SIG-M5 (cell line): ENCODE results near the gene CENPX.

Experiments
- DNase-seq: peaks from one replicate; lab custom pipeline; 2025; lab: John Stamatoyannopoulos, UW

CENPX gene

DNA sequence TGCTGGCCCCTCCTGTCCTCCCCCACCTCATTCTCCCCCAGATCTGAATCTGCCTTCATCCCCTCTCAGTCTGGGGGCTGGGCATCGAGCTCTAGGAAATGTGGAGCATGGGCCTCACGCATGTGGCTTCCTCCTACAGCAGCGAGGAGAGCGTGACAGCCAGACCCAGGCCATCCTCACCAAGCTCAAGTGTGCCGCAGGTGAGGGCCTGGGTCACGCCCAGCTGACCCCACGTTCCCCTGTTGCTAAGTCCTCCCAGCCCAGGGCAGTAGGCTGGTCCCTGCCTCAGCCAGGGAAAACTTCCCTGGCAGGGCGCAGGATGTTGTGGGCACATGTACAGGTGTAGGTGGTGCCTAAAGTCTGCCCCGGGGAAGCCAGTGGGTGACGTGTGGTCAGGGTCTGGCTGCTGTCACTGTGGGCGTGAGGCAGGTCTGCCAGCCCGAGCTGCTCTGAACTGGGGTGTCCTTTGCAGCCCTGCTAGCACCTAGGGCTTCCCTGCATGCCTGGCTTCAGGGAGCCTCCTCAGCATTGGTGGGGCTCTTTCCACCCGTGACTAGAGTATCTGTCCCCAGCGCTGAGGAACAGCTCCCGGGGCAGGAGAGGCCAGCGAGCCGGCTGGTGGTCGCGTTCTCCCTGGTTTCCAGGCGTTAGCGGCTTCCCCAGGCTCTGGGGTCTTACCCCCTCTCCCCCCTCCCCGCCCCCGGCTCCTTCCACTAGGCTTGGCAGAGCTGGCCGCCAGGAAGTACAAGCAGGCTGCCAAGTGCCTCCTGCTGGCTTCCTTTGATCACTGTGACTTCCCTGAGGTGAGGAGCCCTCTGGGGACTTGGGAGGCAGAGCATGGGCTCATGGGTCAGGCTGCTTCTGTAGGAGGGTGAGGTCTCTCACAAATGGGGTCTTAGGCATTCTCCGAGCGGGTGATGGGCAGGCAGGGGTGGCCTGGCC lies 32.6 kb upstream of the CENPX start:
- no peak for DNase-seq

DNA sequence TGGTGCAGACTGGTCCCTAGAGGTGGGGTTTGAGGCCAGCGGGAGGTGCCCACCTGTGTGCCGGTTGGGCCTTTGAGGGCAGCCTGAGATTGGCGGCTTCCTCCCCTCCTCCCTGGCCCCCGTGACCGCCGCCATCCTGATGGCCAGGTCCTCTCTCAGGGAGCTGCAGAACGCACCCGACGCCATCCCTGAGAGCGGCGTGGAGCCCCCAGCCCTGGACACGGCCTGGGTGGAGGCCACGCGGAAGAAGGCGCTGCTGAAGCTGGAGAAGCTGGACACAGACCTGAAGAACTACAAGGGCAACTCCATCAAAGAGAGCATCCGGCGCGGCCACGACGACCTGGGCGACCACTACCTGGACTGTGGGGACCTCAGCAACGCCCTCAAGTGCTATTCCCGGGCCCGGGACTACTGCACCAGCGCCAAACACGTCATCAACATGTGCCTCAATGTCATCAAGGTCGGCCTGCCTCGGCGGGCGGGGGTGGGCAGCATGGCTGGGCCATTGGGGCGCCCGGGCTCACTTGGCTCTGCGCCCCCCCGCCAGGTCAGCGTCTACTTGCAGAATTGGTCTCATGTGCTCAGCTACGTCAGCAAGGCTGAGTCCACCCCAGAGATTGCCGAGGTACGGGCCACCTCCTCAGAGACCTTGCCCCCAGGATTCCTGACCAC lies 31.8 kb upstream of the CENPX start:
- DNase-seq: no peak

DNA sequence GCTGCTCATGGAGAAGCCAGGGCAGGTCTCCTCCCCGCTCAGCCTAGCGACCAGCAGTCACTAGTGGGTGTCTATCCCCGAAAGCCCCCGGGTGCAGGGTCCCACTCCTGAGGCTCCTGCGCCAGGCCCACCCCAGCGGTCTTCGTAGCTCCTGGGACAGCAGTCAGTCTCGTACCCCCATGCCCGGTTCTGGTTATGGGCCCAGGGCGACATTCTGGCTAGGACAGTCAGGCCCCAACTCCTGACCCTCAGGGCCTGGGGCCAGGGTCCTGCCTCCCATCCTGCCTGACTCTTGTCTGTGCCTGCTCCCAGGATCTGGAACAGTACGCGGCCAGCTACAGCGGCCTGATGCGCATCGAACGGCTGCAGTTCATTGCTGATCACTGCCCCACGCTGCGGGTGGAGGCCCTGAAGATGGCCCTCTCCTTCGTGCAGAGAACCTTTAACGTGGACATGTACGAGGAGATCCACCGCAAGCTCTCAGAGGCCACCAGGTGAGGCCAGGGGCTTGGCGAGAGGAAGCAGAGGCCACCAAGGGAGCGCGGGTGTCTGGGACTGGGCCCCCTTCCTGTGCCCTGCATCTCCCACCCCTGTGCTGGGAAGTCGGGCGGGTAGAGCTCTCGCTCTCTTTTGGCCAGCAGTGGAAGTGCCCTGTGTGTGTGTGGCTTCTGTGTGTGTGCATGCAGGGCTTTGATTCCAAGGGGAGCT lies 31.0 kb upstream of the CENPX start:
- no peak for DNase-seq

DNA sequence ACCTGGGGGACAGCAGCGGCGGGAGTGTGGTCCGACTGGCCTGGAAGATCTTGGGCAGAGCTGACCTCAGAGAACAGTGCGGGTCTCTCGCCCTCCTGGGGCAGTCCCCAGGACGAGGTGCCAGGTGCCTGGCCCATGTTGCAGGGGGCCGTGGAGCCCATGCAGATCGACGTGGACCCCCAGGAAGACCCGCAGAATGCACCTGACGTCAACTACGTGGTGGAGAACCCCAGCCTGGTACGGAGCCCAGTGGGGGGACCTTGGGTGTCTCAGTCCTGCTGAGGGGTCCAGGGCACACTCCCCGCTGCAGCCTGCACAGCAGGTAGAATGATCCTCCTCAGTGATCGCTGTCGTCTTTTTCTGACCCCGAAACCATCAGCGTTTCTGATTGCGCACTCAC lies 30.5 kb upstream of the CENPX start:
- DNase-seq: no peak

- DNase-seq: no peak
Measured at GRCh38 chr17:82052638-82053059, 30.0 kb upstream of the CENPX start.

GRCh38 chr17:82051776-82052637 lies 29.3 kb upstream of the CENPX start, which contains the start of the genes GPS1 and RFNG:
Gene GPS1 (plus strand): TSS chr17:82051898. CDS start chr17:82051932, 34 bp downstream.
Gene RFNG (minus strand): TSS chr17:82051811. CDS start chr17:82051766, 45 bp downstream.
- no peak for DNase-seq

DNA sequence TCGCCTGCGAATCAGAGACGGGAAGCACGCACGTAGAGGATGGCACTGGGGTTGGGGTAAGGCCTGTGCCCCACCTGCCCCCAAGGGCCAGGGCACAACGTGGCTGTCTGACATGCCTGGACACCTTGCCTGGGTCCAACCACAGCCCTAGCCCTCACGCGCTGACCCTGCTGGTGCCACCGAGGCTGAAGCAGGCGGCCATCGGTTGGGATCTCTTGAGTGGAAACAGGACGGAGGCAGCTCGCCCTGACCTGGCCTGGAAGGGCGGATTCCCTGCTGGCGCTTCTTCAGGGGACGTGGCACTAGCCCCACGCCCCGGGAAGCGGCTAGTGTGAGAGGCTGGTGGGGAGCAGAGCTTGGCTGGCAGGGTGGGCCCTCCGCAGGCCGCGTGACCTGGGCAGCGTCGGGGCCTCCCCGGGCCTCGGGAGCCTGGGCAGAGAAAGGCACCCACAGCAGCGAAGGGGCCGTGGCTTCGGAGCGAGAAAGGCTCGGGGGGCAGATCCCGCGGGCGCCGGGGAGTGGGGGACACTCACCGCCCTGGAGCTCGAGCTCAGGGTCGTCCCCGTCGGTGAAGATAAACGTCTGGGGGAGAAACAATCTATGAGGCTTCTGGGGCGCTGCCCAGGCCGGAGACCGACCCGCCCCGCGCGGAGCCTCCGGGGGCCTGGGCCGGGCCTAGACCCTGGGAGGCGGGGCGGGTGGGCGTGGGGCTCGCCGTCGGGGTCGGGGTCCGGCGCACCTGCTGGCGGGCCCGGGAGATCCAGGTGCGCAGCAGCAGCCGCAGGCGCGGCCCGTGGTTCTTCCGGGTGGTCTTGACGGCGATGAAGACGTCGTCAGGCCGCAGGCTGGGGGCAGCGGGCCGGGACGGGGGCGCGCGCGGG lies 28.3 kb upstream of the CENPX start:
- no peak for DNase-seq

GRCh38 chr17:82050152-82050760 lies 27.6 kb upstream of the CENPX start:
- no peak for DNase-seq

GRCh38 chr17:82049521-82049971 lies 26.9 kb upstream of the CENPX start:
- no peak for DNase-seq

DNA sequence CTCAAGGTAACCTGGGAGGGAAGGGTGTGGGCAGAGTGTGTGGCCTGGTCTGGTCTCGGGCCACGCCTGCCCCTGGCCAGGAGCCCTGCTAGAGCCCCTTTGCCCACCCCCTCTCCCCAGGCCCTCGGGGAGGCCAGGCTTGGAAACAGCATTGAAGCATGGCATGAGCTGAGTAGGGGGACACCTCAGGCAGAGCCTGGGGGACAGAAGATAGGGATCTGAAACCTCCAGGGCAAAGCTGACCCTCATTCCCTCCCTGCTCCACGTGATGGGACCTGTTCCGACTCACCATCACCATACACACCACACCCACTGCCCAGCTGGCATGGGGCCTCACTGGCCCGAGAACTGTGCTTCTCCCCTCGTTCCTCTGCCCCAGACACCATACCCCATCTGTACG lies 26.4 kb upstream of the CENPX start:
- DNase-seq: no peak

DNA sequence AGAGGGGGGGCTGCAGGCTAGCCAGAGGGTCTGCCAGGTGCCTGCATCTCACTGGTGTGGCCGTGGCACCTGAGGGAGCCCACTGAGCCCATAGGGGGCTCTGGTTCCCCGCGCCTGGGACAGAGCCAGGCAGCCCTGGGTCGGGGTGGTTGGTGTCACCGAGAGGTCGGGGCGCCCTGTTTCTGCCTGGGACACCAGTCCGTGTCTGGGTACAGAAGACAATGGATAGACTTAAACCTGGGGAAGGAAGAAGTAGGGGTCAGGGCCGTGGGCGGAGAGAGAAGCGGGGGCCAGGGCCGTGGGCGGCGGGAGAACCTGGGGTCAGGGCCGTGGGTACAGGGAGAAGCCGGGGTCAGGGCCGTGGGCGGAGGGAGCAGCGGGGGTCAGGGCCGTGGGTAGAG lies 25.9 kb upstream of the CENPX start:
- DNase-seq: no peak

DNA sequence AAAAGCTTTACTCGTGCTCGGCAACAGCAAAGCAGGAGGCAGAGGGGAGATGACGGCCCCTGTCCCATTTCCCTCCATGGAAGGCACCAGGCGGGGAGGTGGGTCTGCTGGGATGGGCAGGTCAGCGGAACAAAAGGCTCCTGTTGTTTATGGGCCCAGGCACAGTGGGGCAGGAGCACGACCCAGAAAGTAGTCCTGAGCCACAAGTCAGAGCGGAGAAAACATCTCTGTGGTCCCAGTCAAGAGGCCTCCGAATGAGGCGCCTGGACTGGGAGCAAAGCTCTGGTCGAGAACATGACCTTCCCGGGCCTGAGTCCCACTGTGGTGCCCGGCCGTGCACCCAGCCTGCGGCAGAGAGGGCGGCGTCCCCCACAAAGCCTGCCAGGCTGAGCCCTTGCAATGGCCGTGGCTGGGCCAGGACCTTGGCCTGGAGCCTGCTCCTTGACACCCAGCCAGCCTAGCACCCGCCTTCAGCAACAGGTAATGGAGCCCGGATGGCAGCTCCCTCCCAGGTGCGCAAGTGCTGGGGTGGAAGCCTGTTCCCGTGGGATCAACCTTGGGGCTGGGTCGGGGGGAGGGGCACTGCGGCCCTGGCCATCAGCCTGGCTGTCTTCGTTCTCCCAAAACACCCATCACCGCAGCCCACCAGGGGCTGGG lies 25.4 kb upstream of the CENPX start:
- DNase-seq: no peak

- DNase-seq: no peak
Measured at GRCh38 chr17:82047379-82047778, 24.7 kb upstream of the CENPX start.

- DNase-seq: no peak
Measured at GRCh38 chr17:82046903-82047302, 24.2 kb upstream of the CENPX start.

- DNase-seq: no peak
Measured at GRCh38 chr17:82045936-82046484, 23.3 kb upstream of the CENPX start.

DNA sequence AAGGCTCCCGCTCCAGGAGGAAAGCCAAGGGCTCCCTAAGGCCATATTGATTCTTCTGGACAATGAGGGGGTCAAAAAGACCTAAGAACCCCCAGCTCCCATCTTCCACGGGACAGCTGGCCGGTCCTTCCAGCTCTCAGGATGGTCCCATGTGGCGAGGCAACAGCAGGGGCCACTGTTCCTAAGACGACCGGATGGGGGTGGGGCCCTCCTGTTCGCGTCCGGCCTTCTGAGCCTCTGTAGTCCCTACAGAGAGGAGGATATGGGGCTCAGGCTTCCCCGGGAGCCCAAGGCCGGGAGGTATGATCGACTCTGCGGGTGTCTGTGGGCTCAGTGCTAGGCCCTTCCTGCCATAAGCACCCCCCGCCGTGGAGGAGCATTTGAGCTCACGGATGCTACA lies 20.8 kb upstream of the CENPX start:
- no peak for DNase-seq

- no peak for DNase-seq
Measured at GRCh38 chr17:82042649-82043048, 20.0 kb upstream of the CENPX start.

DNA sequence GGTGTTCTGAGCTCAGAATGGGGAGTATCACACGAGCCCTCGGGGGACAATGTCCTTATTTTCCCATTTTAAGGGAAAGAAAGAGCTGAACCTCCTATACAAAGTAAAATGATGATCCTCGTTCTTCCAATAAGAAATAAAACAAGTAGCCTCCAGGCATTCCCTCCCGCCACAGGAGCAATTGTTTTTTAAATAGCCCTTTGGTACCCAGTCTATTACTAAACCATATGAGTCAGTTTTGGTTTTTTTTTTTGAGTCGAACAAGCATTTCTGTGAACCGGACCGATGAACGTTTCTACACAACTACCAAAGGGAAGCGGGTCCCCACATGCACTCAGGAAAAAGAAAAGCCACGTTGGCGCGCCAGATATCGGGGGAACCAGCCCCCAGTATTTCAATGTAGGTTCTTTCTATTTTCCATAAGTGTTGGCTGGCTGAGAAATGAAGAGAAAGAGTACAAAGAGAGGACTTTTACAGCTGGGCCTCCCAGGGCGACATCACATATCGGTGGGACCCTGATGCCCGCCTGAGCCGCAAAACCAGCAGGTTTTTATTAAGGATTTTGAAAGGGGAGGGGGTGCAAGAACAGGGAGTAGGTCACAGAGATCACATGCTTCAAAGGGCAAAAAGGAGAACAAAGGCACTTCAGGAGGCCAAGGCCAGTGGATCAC lies 18.6 kb upstream of the CENPX start:
- no peak for DNase-seq
